ENCODE measurements around the gene ERCC1. TPM values are rescaled to one million over a fixed set of nuclear protein-coding genes. Genes with fewer than 3 reads are reported as not detected.

ERCC1 gene
- total RNA-seq, 1 experiment from 2014 or later = 103 TPM

- peak; percentile 35 for TF ChIP-seq ZBTB33 (IDR thresholded peaks at IDR 0.05; ENCODE audit: extremely low read depth, insufficient replicate concordance, low read length)
- TF ChIP-seq ATF3 (IDR thresholded peaks at IDR 0.05) = no peak; the same call in 1 of the 2 replicates
- no peak for TF ChIP-seq ELF1 (IDR thresholded peaks at IDR 0.05; ENCODE audit: borderline replicate concordance, low read depth)
Measured at GRCh38 chr19:45455707-45456499, 32.2 kb upstream of the ERCC1 start (continued).

- no peak for TF ChIP-seq YY1 (IDR thresholded peaks at IDR 0.05; ENCODE audit: extremely low read depth, insufficient replicate concordance, low read depth, low read length)
- TF ChIP-seq ATF3 (IDR thresholded peaks at IDR 0.05) = no peak
- TF ChIP-seq ZNF274 (IDR thresholded peaks at IDR 0.05; ENCODE audit: low read depth, low read length) = no peak
- TF ChIP-seq SP1 (IDR thresholded peaks at IDR 0.05; ENCODE audit: low read depth) = no peak
- TF ChIP-seq MAX (IDR thresholded peaks at IDR 0.05) = no peak
- no peak for TF ChIP-seq EZH2phosphoT487 (IDR thresholded peaks at IDR 0.05; ENCODE audit: borderline replicate concordance)
- TF ChIP-seq JUND (IDR thresholded peaks at IDR 0.05) = no peak
- no peak for TF ChIP-seq CBX3 (IDR thresholded peaks at IDR 0.05; ENCODE audit: low read depth)
- no peak for TF ChIP-seq SRF (IDR thresholded peaks at IDR 0.05; ENCODE audit: low read depth)
- no peak for TF ChIP-seq SIN3A (IDR thresholded peaks at IDR 0.05; ENCODE audit: low read depth)
- no peak for TF ChIP-seq CEBPB (IDR thresholded peaks at IDR 0.05; ENCODE audit: low read depth)
- no peak for TF ChIP-seq ELF1 (IDR thresholded peaks at IDR 0.05; ENCODE audit: borderline replicate concordance, low read depth)
- TF ChIP-seq EZH2 (IDR thresholded peaks at IDR 0.05) = no peak
- H3K36me3 ChIP-seq (ENCODE audit: control insufficient read depth in 1 of 2, insufficient read depth in 2 of 2, low read length in 2 of 2) = no peaks in the 10 kb centered on the region
- intact Hi-C loops (cut with micrococcal nuclease) = no loop called here
- POLR2A ChIA-PET = no interaction called here
- 0 out of 2 replicates have a peak overlapping the region, but pooled peaks have one; percentile 42 for H3K9ac ChIP-seq (ENCODE audit: low read length)
- CTCF ChIA-PET = interaction anchor here (1.9 kb wide), 1 partner anchor 12 kb away, joined by 7 read pairs; no protein-coding TSS in a partner anchor
- BruUV-seq (replicated peaks) = no TSS peak
- H4K20me1 ChIP-seq (ENCODE audit: insufficient read depth) = no peaks in the 10 kb centered on the region
- peaks cover 48 to 79% of the 10 kb centered on the region in 2 experiments for H3K4me1 ChIP-seq (ENCODE audit: control insufficient read depth in 1 of 2, insufficient read depth in 2 of 2, low read length in 2 of 2)
- no peak overlapping the region for H3K4me2 ChIP-seq (ENCODE audit: low read length)
- H3K79me2 ChIP-seq (ENCODE audit: insufficient read depth, low read length) = no peaks in the 10 kb centered on the region
- ATAC-seq (no peak), DNase-seq (ENCODE audit: low read depth, low spot score) (no peak)
- RAD21 ChIA-PET (ENCODE audit: low non-redundant PET in 1 of 2, low total read pairs in 2 of 2, uncharacterized antibody in 2 of 2, unreplicated experiment in 2 of 2) = no interaction called here
- no peak overlapping the region for H3K4me3 ChIP-seq (replicated peaks in 1 of 2; ENCODE audit: low read depth in 1 of 2, low read length in 2 of 2)
- no peaks in the 10 kb centered on the region for H3K9me2 ChIP-seq (ENCODE audit: insufficient read depth)
- no peak overlapping the region for H2AFZ ChIP-seq (ENCODE audit: low read depth, low read length, poor library complexity, severe bottlenecking)
- no peak overlapping the region for H3K27ac ChIP-seq (ENCODE audit: low read depth, low read length)
- peaks cover 0 to 4% of the 10 kb centered on the region in 2 experiments; a peak in 1 of 4 replicates for H3K9me3 ChIP-seq (ENCODE audit: control insufficient read depth in 1 of 2, insufficient read depth in 1 of 2, low read depth in 1 of 2, low read length in 2 of 2)
- H3K27me3 ChIP-seq (ENCODE audit: insufficient read depth, low read length) = no peaks in the 10 kb centered on the region
Measured at GRCh38 chr19:45451850-45452387, 28.2 kb upstream of the ERCC1 start.
